NCI-H748 (cell line): ENCODE measurements around the gene OR52E8.

Source experiments
- DNase-seq: peaks from one replicate; lab custom pipeline; 2025; ENCODE audit not compliant: unreplicated experiment; lab: John Stamatoyannopoulos, UW

The OR52E8 gene

GRCh38 chr11:5808500-5809121 is 48.9 kb downstream of the OR52E8 start, which contains the start of gene OR52N2:
Gene OR52N2, plus strand, starts transcription at chr11:5808924. Its CDS starts 11,412 bp downstream, at chr11:5820336.
- peak; percentile 73 for DNase-seq

GRCh38 chr11:5807580-5807979 is 49.9 kb downstream of the OR52E8 start:
- DNase-seq, result no peak
